OCI-LY7 (cell line): ENCODE data around the gene P4HTM. TPM values are rescaled to one million over a fixed set of nuclear protein-coding genes. Genes with fewer than 3 reads are reported as not detected.

Experiments used
- BruUV-seq: library from RNA; stranded (reverse); fragments of 400-500 nt; replicated peaks from 2 replicates; lab custom pipeline; 2021; lab: Mats Ljungman, UMichigan
- CTCF ChIA-PET: fragments of 300-600 bp; sonication (Branson Sonifier 250); formaldehyde crosslinking; loops from one replicate; lab custom pipeline; 2022; ENCODE audit warnings: antibody characterized with exemption; ENCODE audit not compliant: unreplicated experiment; lab: Charles Lee
- POLR2A ChIA-PET: fragments of 300-600 bp; sonication (Branson Sonifier 250); formaldehyde crosslinking; loops from one replicate; lab custom pipeline; 2022; ENCODE audit warnings: antibody characterized with exemption; lab: Charles Lee
- DNase-seq: peaks from one replicate; pipeline ENCODE4 v3.0.0-alpha.2; 2015; ENCODE audit warnings: low spot score
- H2AFZ ChIP-seq: fragments of 200-600 bp; sonication (generic), shearing (Covaris generic); 2 replicates; pipeline ENCODE4 v1.6.1; 2014; ENCODE audit warnings: mild to moderate bottlenecking, antibody characterized with exemption, low read length, moderate library complexity
- H3K27ac ChIP-seq: fragments of 200-600 bp; sonication (generic); 2 replicates; pipeline ENCODE4 v1.5.1; 2014; ENCODE audit warnings: mixed run types, low read depth, mild to moderate bottlenecking, moderate library complexity, low read length, inconsistent platforms; ENCODE audit not compliant: poor library complexity, severe bottlenecking
- H3K36me3 ChIP-seq: fragments of 200-600 bp; sonication (generic); 2 replicates; pipeline ENCODE4 v1.6.1; 2014; ENCODE audit warnings: mild to moderate bottlenecking, antibody characterized with exemption, low read length, moderate library complexity, mixed read lengths; ENCODE audit not compliant: insufficient read depth
- H3K4me1 ChIP-seq: fragments of 200-600 bp; sonication (generic); 2 replicates; pipeline ENCODE4 v1.5.1; 2014; ENCODE audit warnings: mild to moderate bottlenecking, low read length; ENCODE audit not compliant: insufficient read depth, poor library complexity, severe bottlenecking
- H3K4me2 ChIP-seq: fragments of 200-600 bp; sonication (generic); 2 replicates; pipeline ENCODE4 v1.6.1; 2014; ENCODE audit warnings: mild to moderate bottlenecking, low read length
- H3K4me3 ChIP-seq: fragments of 200-600 bp; sonication (generic); 2 replicates; pipeline ENCODE4 v1.5.1; 2014; ENCODE audit warnings: mild to moderate bottlenecking, low read depth, low read length; ENCODE audit not compliant: poor library complexity, severe bottlenecking
- H3K79me2 ChIP-seq: fragments of 200-600 bp; sonication (generic); 2 replicates; pipeline ENCODE4 v1.6.1; 2016; ENCODE audit warnings: low read depth, mild to moderate bottlenecking, low read length, moderate library complexity, mixed read lengths; ENCODE audit not compliant: insufficient read depth
- H3K9me2 ChIP-seq: fragments of 200-600 bp; sonication (generic); 2 replicates; pipeline ENCODE4 v1.6.1; 2016; ENCODE audit warnings: mild to moderate bottlenecking, low read length, mixed read lengths; ENCODE audit not compliant: insufficient read depth
- H3K9me3 ChIP-seq: fragments of 200-600 bp; sonication (generic); 2 replicates; pipeline ENCODE4 v1.6.1; 2014; ENCODE audit warnings: mild to moderate bottlenecking, mixed run types, low read length, mixed read lengths
- H4K20me1 ChIP-seq: fragments of 200-600 bp; sonication (generic); 2 replicates; pipeline ENCODE4 v1.6.1; 2014; ENCODE audit warnings: mild to moderate bottlenecking, antibody characterized with exemption, low read length, moderate library complexity, mixed read lengths; ENCODE audit not compliant: insufficient read depth
- EZH2phosphoT487 ChIP-seq: fragments of 200-600 bp; sonication (generic); IDR thresholded peaks from 2 replicates; pipeline ENCODE4 v1.6.1; 2018; ENCODE audit warnings: low read depth, borderline replicate concordance, mild to moderate bottlenecking, mixed run types, antibody characterized with exemption, low read length, moderate library complexity, mixed read lengths
- intact Hi-C: fragments of 100-400 bp; cut with micrococcal nuclease; formaldehyde crosslinking; loops from one replicate; pipeline ENCODE4 v1.10.0; 2022; ENCODE audit not compliant: unreplicated experiment
- total RNA-seq, 2 experiments: library from RNA; depleted of rRNA in 1 of 2; stranded (reverse); fragments of >200 nt in 1 of 2; shearing (Covaris generic) in 1 of 2; gene quantifications; 2 replicates each; pipeline ENCODE4 v1.2.3, GENCODE V29; 2014 to 2022
- TF ChIP-seq, protein P1 (sequence below): fragments of 200-600 bp; sonication (generic); conservative IDR thresholded peaks from 2 replicates; pipeline ENCODE4 v1.5.1; 2014; ENCODE audit warnings: mild to moderate bottlenecking, antibody characterized with exemption, low read length, moderate library complexity, mixed read lengths

Gene P4HTM
- total RNA-seq, 2 experiments from 2014 or later = 36.9 to 45.3 TPM

DNA sequence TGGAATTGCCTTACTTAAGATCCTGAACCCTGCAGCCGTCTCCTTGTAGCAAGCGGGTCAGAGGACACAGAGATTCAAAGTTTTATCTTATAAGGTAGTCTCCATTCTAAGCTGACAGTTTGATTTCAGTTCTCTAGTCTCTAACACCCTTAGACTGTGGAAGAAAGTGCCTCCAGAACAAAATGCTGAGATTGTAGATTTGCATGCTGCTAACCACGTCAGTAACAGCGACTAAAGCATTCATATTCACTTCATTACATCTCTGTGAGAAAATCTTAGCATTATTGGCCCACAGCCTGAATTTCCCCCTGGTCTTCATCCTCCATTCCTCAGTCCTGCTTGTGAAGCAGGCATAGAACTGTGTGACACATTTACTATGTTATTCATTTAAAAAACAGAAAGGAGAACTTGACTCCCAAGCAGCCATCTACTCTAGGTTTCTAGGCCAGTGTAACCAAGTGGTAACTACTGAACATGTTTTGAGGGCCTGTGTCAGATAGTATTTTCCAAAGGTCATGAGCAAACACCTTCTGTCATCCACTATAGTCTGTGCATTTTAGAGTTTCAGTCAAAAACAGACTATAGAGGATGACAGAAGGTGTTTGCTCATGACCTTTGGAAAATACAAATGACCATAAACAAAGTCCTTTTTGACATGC lies 44.0 kb upstream of the P4HTM start:
- no peak overlapping the region for H3K4me2 ChIP-seq
- no peak overlapping the region for H3K4me3 ChIP-seq
- no peaks in the 10 kb centered on the region; the same call in 1 of the 2 replicates for H3K9me2 ChIP-seq
- no peak for DNase-seq
- TF ChIP-seq, protein P1, sequence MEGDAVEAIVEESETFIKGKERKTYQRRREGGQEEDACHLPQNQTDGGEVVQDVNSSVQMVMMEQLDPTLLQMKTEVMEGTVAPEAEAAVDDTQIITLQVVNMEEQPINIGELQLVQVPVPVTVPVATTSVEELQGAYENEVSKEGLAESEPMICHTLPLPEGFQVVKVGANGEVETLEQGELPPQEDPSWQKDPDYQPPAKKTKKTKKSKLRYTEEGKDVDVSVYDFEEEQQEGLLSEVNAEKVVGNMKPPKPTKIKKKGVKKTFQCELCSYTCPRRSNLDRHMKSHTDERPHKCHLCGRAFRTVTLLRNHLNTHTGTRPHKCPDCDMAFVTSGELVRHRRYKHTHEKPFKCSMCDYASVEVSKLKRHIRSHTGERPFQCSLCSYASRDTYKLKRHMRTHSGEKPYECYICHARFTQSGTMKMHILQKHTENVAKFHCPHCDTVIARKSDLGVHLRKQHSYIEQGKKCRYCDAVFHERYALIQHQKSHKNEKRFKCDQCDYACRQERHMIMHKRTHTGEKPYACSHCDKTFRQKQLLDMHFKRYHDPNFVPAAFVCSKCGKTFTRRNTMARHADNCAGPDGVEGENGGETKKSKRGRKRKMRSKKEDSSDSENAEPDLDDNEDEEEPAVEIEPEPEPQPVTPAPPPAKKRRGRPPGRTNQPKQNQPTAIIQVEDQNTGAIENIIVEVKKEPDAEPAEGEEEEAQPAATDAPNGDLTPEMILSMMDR = no peak
- TF ChIP-seq EZH2phosphoT487 = no peak
- H2AFZ ChIP-seq = no peak overlapping the region
- BruUV-seq = no TSS peak
- no peak overlapping the region for H3K27ac ChIP-seq
- intact Hi-C loops = no loop called here
- H4K20me1 ChIP-seq = 0 out of 2 replicates have a peak, but pooled peaks cover 7% of the 10 kb centered on the region
- ChIA-PET POLR2A (no interaction called here), CTCF (interaction anchor here (0.6 kb wide), 1 partner anchor 229 kb away, joined by 3 read pairs; the partner anchor contains the start of gene IP6K2)
- peaks cover 51% of the 10 kb centered on the region; the same call in 1 of the 2 replicates for H3K36me3 ChIP-seq
- H3K4me1 ChIP-seq = no peaks in the 10 kb centered on the region
- H3K9me3 ChIP-seq = no peaks in the 10 kb centered on the region
- H3K79me2 ChIP-seq = peaks cover 39% of the 10 kb centered on the region; the same call in 1 of the 2 replicates

DNA sequence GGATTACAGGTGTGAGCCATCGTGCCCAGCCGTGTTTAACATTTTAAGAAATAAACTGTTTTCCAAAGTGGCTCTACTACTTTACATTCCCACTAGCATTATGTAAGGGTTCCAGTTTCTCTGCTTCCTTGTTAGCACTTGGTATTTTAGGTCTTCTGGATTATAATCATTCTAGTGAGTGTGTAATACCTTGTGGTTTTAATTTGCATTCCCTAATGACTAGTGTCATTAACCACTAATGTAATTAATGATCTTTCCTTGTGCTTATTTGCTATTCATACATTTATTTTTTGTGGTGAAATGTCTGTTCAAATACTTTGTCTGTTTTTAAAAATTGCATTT lies 40.7 kb upstream of the P4HTM start:
- no peak for DNase-seq
- no peaks in the 10 kb centered on the region for H3K4me1 ChIP-seq
- intact Hi-C loops = no loop called here
- H3K79me2 ChIP-seq = peaks cover 43% of the 10 kb centered on the region; the same call in 1 of the 2 replicates
- H3K36me3 ChIP-seq = peaks cover 62% of the 10 kb centered on the region
- no peak overlapping the region for H3K27ac ChIP-seq
- TF ChIP-seq, protein P1 = no peak
- no peak for TF ChIP-seq EZH2phosphoT487
- ChIA-PET POLR2A (interaction anchor here (0.7 kb wide), 1 partner anchor 170 kb away, joined by 3 read pairs; no protein-coding TSS in a partner anchor), CTCF (no interaction called here)
- 0 out of 2 replicates have a peak, but pooled peaks cover 7% of the 10 kb centered on the region for H4K20me1 ChIP-seq
- H3K4me2 ChIP-seq = no peak overlapping the region
- no peaks in the 10 kb centered on the region; the same call in 1 of the 2 replicates for H3K9me2 ChIP-seq
- H3K4me3 ChIP-seq = no peak overlapping the region
- no TSS peak for BruUV-seq
- H3K9me3 ChIP-seq = no peaks in the 10 kb centered on the region
- no peak overlapping the region for H2AFZ ChIP-seq

DNA sequence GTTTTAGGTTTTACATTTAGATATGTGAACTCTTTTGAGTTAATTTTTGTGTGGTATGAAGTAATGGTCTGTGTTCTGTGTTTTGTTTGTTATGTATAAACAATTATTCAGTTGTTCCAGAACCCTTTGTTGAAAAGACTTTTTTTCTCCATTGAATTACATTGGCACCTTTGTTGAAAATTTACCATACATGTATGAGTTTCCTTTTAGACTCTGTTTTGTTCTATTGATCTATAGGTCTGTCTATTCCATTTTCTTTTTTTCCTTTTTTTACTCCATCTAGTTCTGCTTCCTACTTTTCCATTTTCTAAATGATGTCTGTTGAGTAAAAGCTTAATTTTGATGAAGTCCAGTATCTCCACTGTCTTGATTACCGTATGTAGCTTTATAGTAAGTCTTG lies 40.0 kb upstream of the P4HTM start:
- no peak for DNase-seq
- TF ChIP-seq, protein P1 = no peak
- no peak for TF ChIP-seq EZH2phosphoT487
- Histone ChIP-seq H4K20me1 (0 out of 2 replicates have a peak, but pooled peaks cover 7% of the 10 kb centered on the region), H3K4me3 (no peak overlapping the region), H3K9me2 (no peaks in the 10 kb centered on the region; the same call in 1 of the 2 replicates), H3K4me1 (no peaks in the 10 kb centered on the region), H3K36me3 (peaks cover 62% of the 10 kb centered on the region), H3K4me2 (no peak overlapping the region), H3K79me2 (peaks cover 43% of the 10 kb centered on the region; the same call in 1 of the 2 replicates), H2AFZ (no peak overlapping the region), H3K27ac (no peak overlapping the region), H3K9me3 (no peaks in the 10 kb centered on the region)
- POLR2A ChIA-PET = interaction anchor here (0.6 to 0.8 kb wide), 4 partner anchors 22 to 419 kb away, joined by 3 to 5 read pairs (median 3); no protein-coding TSS in a partner anchor
- CTCF ChIA-PET = no interaction called here
- intact Hi-C loops = no loop called here
- BruUV-seq = no TSS peak
